Colonic mucosa (tissue), 4 donors: Measurements from ENCODE around the gene OR10A4. TPM values are rescaled to one million over a fixed set of nuclear protein-coding genes. Genes with fewer than 3 reads are reported as not detected.
"Not testable (repeated sequence)": the region's sequence is repeated elsewhere in the genome, so short reads cannot be mapped to it uniquely, and the experiment has no call there.

Source experiments
- DNase-seq: peaks from one replicate; pipeline ENCODE4 v3.0.0-alpha.2; 2020
- H3K27ac ChIP-seq: fragments of 200-600 bp; one replicate; pipeline ENCODE4 v1.8.0; 2021
- H3K27me3 ChIP-seq: fragments of 200-600 bp; one replicate; pipeline ENCODE4 v1.8.0; 2021
- H3K36me3 ChIP-seq: fragments of 200-600 bp; one replicate; pipeline ENCODE4 v1.8.0; 2021
- H3K4me1 ChIP-seq: fragments of 200-600 bp; one replicate; pipeline ENCODE4 v1.8.0; 2021; ENCODE audit warnings: mild to moderate bottlenecking
- H3K4me3 ChIP-seq: fragments of 200-600 bp; one replicate; pipeline ENCODE4 v1.8.0; 2021
- H3K9ac ChIP-seq, 2 donors: one replicate each; pipeline ENCODE4 v1.7.0; 2013; ENCODE audit warnings: control low read depth in 2 of 2, low read depth in 2 of 2, low read length in 2 of 2
- H3K9me3 ChIP-seq: fragments of 200-600 bp; one replicate; pipeline ENCODE4 v1.8.0; 2021
- CTCF ChIP-seq: fragments of 200-600 bp; IDR thresholded peaks from one replicate; pipeline ENCODE4 v1.8.0; 2022; ENCODE audit warnings: antibody characterized with exemption, mild to moderate bottlenecking
- intact Hi-C: fragments of 100-400 bp; cut with DNase I; formaldehyde crosslinking; loops from one replicate; pipeline ENCODE4 v1.14.1; 2022
- total RNA-seq, 2 donors: library from RNA; stranded (reverse); fragmentation: NEBNext Ultra II Directional in 1 of 2; extraction: Animal tissue kit (Norgen Biotek cat#: 25700) in 1 of 2; gene quantifications; one replicate each; pipeline ENCODE4 v1.2.1, GENCODE V29; 2021
- donor health status: healthy.
- donor health status: DM: no; HTN: no; CAD: no.
- donor health status: DM: no; HTN: no; CAD: no.

The OR10A4 gene
- total RNA-seq, 2 donors from 2014 or later: not detected

GRCh38 chr11:6895010-6895409 lies 18.6 kb downstream of the OR10A4 start:
- H3K9ac ChIP-seq: no peak overlapping the region
- H3K27me3 ChIP-seq: no peaks in the 10 kb centered on the region
- DNase-seq: no peak
- no peaks in the 10 kb centered on the region for H3K4me1 ChIP-seq
- H3K27ac ChIP-seq: no peak overlapping the region
- no peak for TF ChIP-seq CTCF
- H3K9me3 ChIP-seq: no peaks in the 10 kb centered on the region
- no peaks in the 10 kb centered on the region for H3K36me3 ChIP-seq
- no peak overlapping the region for H3K4me3 ChIP-seq
- intact Hi-C loops: no loop called here

GRCh38 chr11:6898911-6899310 lies 22.5 kb downstream of the OR10A4 start:
- intact Hi-C loops: no loop called here
- TF ChIP-seq CTCF: no peak
- Histone ChIP-seq H3K27me3 (no peaks in the 10 kb centered on the region), H3K4me1 (no peaks in the 10 kb centered on the region), H3K9me3 (no peaks in the 10 kb centered on the region), H3K36me3 (no peaks in the 10 kb centered on the region), H3K27ac (no peak overlapping the region), H3K9ac (no peak overlapping the region), H3K4me3 (no peak overlapping the region)
- DNase-seq: no peak

- H3K4me3 ChIP-seq: no peak overlapping the region
- no peak overlapping the region for H3K27ac ChIP-seq
- TF ChIP-seq CTCF: no peak
- H3K4me1 ChIP-seq: no peaks in the 10 kb centered on the region
- no peaks in the 10 kb centered on the region for H3K9me3 ChIP-seq
- no peak for DNase-seq
- no peaks in the 10 kb centered on the region for H3K36me3 ChIP-seq
- intact Hi-C loops: no loop called here
- no peak overlapping the region for H3K9ac ChIP-seq
- no peaks in the 10 kb centered on the region for H3K27me3 ChIP-seq
These were observed 24.0 kb downstream of the OR10A4 start for GRCh38 chr11:6900327-6900999.

GRCh38 chr11:6904804-6905203 lies 28.4 kb downstream of the OR10A4 start:
- H3K36me3 ChIP-seq, DNase-seq, H3K4me1 ChIP-seq, H3K9me3 ChIP-seq, H3K27ac ChIP-seq, intact Hi-C loops, H3K4me3 ChIP-seq, H3K9ac ChIP-seq, H3K27me3 ChIP-seq: not testable (repeated sequence)

- no peak for DNase-seq
- TF ChIP-seq CTCF: no peak
- Histone ChIP-seq H3K4me1 (no peaks in the 10 kb centered on the region), H3K9me3 (no peaks in the 10 kb centered on the region), H3K4me3 (no peak overlapping the region), H3K9ac (no peak overlapping the region), H3K36me3 (no peaks in the 10 kb centered on the region), H3K27me3 (no peaks in the 10 kb centered on the region), H3K27ac (no peak overlapping the region)
- intact Hi-C loops: no loop called here
These were observed 35.0 kb downstream of the OR10A4 start for GRCh38 chr11:6911378-6911777.

GRCh38 chr11:6911948-6912347 lies 35.5 kb downstream of the OR10A4 start:
- no peaks in the 10 kb centered on the region for H3K9me3 ChIP-seq
- no peak for DNase-seq
- intact Hi-C loops: no loop called here
- TF ChIP-seq CTCF: no peak
- H3K9ac ChIP-seq: no peak overlapping the region
- no peaks in the 10 kb centered on the region for H3K27me3 ChIP-seq
- no peaks in the 10 kb centered on the region for H3K36me3 ChIP-seq
- H3K4me3 ChIP-seq: no peak overlapping the region
- H3K27ac ChIP-seq: no peak overlapping the region
- H3K4me1 ChIP-seq: no peaks in the 10 kb centered on the region
